Measurements from ENCODE around the gene FAM53A.
"Not testable (repeated sequence)": the region's sequence is repeated elsewhere in the genome, so short reads cannot be mapped to it uniquely, and the experiment has no call there.

FAM53A gene

GRCh38 chr4:1608821-1609500 lies 75.2 kb downstream of the FAM53A start:
- TF ChIP-seq CTCF (IDR thresholded peaks at IDR 0.05; ENCODE audit: insufficient read depth, low read length, poor library complexity, severe bottlenecking), result no peak
- H3K4me3 ChIP-seq (replicated peaks; ENCODE audit: low read depth, low read length), result no peak overlapping the region
- no peaks in the 10 kb centered on the region for H3K36me3 ChIP-seq (ENCODE audit: control insufficient read depth, insufficient read depth, low read length)
- DNase-seq (ENCODE audit: extremely low read depth, insufficient read length), result no peak
- no peaks in the 10 kb centered on the region; the same call in 1 of the 2 replicates for H3K27me3 ChIP-seq (replicated peaks; ENCODE audit: control insufficient read depth, insufficient read depth, low read length)

DNA sequence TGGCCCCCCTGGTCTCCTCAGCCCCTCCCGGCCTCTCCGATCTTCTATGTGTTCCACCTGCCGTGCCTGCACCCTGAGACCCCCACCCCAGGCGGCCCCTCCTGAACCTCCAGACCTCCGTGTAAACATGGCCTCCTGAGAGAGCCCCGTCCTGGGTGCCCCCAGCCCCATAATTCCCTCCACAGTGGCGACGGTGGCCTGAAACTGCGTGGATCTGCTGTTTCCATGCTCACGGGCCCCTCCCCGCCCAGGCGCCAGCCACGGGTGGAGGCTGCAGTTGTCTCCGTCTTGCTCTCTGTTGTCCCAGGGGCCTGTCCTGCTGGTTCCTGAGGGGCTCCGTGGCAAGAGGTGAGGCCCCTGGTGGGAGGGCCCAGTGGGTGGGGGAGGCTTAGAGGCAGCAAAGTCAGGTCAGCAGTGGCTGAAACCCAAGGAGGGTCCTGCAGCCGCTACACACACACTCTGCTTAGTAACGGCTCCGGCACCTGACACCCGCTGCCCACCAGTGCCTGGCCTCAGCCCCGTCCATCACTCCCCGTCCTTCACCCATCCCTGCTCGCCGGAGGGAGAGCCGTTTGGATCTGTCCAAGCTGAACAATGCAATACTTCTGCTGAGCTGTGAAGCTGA lies 75.8 kb downstream of the FAM53A start:
- H3K4me3 ChIP-seq (replicated peaks; ENCODE audit: low read depth, low read length), result no peak overlapping the region
- TF ChIP-seq CTCF (IDR thresholded peaks at IDR 0.05; ENCODE audit: insufficient read depth, low read length, poor library complexity, severe bottlenecking), result no peak
- H3K36me3 ChIP-seq (ENCODE audit: control insufficient read depth, insufficient read depth, low read length), result no peaks in the 10 kb centered on the region
- no peak for DNase-seq (ENCODE audit: extremely low read depth, insufficient read length)
- no peaks in the 10 kb centered on the region; the same call in 1 of the 2 replicates for H3K27me3 ChIP-seq (replicated peaks; ENCODE audit: control insufficient read depth, insufficient read depth, low read length)

DNA sequence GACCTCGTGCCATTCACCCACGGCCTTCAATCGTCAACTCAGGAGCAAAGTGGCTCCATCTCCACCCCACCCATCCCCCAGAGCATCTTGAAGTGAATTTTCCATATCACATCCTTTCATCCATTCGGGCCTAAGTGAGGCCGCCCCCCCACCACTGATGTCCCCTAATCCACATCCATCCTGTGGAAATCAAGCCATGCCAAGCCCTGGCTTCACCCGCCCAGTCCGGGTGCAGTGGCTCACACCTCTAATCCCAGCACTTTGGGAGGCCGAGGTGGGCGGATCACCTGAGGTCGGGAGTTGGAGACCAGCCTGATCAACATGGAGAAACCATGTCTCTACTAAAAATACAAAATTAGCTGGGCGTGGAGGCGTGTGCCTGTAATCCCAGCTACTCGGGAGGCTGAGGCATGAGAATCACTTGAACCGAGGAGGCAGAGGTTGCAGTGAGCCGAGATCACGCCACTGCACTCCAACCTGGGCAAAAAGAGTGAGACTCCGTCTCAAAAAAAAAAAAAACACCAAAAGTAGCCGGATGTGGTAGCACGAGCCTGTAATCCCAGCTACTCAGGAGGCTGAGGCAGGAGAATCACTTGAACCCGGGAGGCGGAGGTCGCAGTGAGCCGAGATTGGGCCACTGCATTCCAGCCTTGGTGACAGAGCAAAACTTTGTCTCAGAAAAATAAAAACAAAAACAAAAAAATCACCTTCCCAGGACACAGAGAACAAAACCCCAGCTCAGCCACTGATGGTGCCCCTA lies 76.5 kb downstream of the FAM53A start:
- not testable (repeated sequence) for DNase-seq (ENCODE audit: extremely low read depth, insufficient read length); H3K4me3 ChIP-seq (replicated peaks; ENCODE audit: low read depth, low read length); H3K27me3 ChIP-seq (replicated peaks; ENCODE audit: control insufficient read depth, insufficient read depth, low read length); H3K36me3 ChIP-seq (ENCODE audit: control insufficient read depth, insufficient read depth, low read length)

GRCh38 chr4:1604706-1605205 lies 79.4 kb downstream of the FAM53A start:
- H3K4me3 ChIP-seq (replicated peaks; ENCODE audit: low read depth, low read length), result no peak overlapping the region
- no peaks in the 10 kb centered on the region for H3K27me3 ChIP-seq (replicated peaks; ENCODE audit: control insufficient read depth, insufficient read depth, low read length)
- no peaks in the 10 kb centered on the region for H3K36me3 ChIP-seq (ENCODE audit: control insufficient read depth, insufficient read depth, low read length)
- no peak for DNase-seq (ENCODE audit: extremely low read depth, insufficient read length)
- peak; percentile 1 for TF ChIP-seq CTCF (IDR thresholded peaks at IDR 0.05; ENCODE audit: insufficient read depth, low read length, poor library complexity, severe bottlenecking)

DNA sequence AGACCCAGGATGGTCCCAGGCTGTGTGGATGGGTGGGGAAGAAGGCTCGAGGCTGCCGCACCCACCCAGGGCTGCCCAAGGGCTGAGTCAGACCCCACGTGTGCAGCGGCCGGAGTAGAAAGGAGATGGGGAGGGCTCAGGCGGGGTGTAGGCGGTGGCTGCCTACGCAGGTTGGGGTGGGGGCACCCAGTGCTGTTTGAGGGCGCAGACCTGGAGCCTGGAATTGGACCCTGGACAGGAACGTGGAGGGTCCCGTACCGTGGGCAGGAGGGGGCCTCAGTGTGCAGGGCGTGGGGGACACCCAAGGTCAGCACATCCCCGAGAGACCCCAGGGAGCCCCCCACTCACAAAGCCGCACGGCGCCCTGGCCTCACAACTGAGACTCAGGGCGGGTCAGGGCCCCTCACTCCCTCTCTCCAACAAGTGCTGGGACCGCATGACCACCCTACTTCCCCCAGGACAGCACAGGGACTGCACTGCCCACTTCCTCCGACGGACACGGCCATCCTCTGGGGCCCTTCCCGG lies 79.9 kb downstream of the FAM53A start:
- DNase-seq (ENCODE audit: extremely low read depth, insufficient read length), result no peak
- H3K36me3 ChIP-seq (ENCODE audit: control insufficient read depth, insufficient read depth, low read length), result no peaks in the 10 kb centered on the region
- no peak overlapping the region for H3K4me3 ChIP-seq (replicated peaks; ENCODE audit: low read depth, low read length)
- no peak for TF ChIP-seq CTCF (IDR thresholded peaks at IDR 0.05; ENCODE audit: insufficient read depth, low read length, poor library complexity, severe bottlenecking)
- no peaks in the 10 kb centered on the region for H3K27me3 ChIP-seq (replicated peaks; ENCODE audit: control insufficient read depth, insufficient read depth, low read length)
